Amniotic stem cell (primary cell): ENCODE data around the gene UGT1A10.

Experiments used
- DNase-seq: peaks from one replicate; lab custom pipeline; 2025; lab: John Stamatoyannopoulos, UW

Gene UGT1A10

GRCh38 chr2:233773854-233774253 lies 137.6 kb downstream of the UGT1A10 start:
- DNase-seq = no peak

GRCh38 chr2:233775414-233775813 lies 139.2 kb downstream of the UGT1A10 start:
- DNase-seq = no peak

- DNase-seq = no peak
Measured at GRCh38 chr2:233778030-233778429, 141.8 kb downstream of the UGT1A10 start, which contains the start of gene MROH2A. MROH2A (plus strand) TSS chr2:233778330; CDS start chr2:233779359, 1,029 bp downstream.

GRCh38 chr2:233779722-233780121 lies 143.5 kb downstream of the UGT1A10 start:
- DNase-seq = no peak

- DNase-seq = no peak
Measured at GRCh38 chr2:233780771-233781170, 144.5 kb downstream of the UGT1A10 start.

GRCh38 chr2:233789554-233789953 lies 153.3 kb downstream of the UGT1A10 start:
- no peak for DNase-seq

- DNase-seq = no peak
Measured at GRCh38 chr2:233791151-233791882, 155.1 kb downstream of the UGT1A10 start.

GRCh38 chr2:233791883-233792329 lies 155.7 kb downstream of the UGT1A10 start:
- no peak for DNase-seq

- DNase-seq = no peak
Measured at GRCh38 chr2:233792720-233793119, 156.5 kb downstream of the UGT1A10 start.

GRCh38 chr2:233793465-233794127 lies 157.3 kb downstream of the UGT1A10 start:
- no peak for DNase-seq

- no peak for DNase-seq
Measured at GRCh38 chr2:233794128-233794658, 157.9 kb downstream of the UGT1A10 start.

- DNase-seq = no peak
Measured at GRCh38 chr2:233795735-233796171, 159.5 kb downstream of the UGT1A10 start.

- no peak for DNase-seq
Measured at GRCh38 chr2:233796254-233796653, 160.0 kb downstream of the UGT1A10 start.

- no peak for DNase-seq
Measured at GRCh38 chr2:233798335-233799086, 162.3 kb downstream of the UGT1A10 start.

GRCh38 chr2:233799087-233799665 lies 162.9 kb downstream of the UGT1A10 start:
- DNase-seq = no peak

GRCh38 chr2:233799716-233800115 lies 163.5 kb downstream of the UGT1A10 start:
- no peak for DNase-seq

- no peak for DNase-seq
Measured at GRCh38 chr2:233800208-233800607, 164.0 kb downstream of the UGT1A10 start.

- no peak for DNase-seq
Measured at GRCh38 chr2:233801357-233802131, 165.3 kb downstream of the UGT1A10 start.

- no peak for DNase-seq
Measured at GRCh38 chr2:233802132-233802815, 166.0 kb downstream of the UGT1A10 start.

- DNase-seq = no peak
Measured at GRCh38 chr2:233803292-233803911, 167.2 kb downstream of the UGT1A10 start.
